Progenitor cell of endocrine pancreas (in vitro differentiated cells): ENCODE data around the gene RRP9. TPM values are rescaled to one million over a fixed set of nuclear protein-coding genes. Genes with fewer than 3 reads are reported as not detected.

Experiments
- DNase-seq: peaks from one replicate; pipeline ENCODE4 v3.0.0; 2021; ENCODE audit warnings: low spot score; ENCODE audit not compliant: unreplicated experiment
- H3K27ac Mint-ChIP-seq: 2 replicates; pipeline ENCODE4 v1.8.0; 2021; ENCODE audit warnings: mild to moderate bottlenecking, moderate library complexity, mixed read lengths
- H3K27me3 Mint-ChIP-seq: 2 replicates; pipeline ENCODE4 v1.8.0; 2021; ENCODE audit warnings: mixed read lengths
- H3K36me3 Mint-ChIP-seq: 2 replicates; pipeline ENCODE4 v1.8.0; 2022; ENCODE audit warnings: mixed read lengths; ENCODE audit not compliant: insufficient read depth
- H3K4me1 Mint-ChIP-seq: 2 replicates; pipeline ENCODE4 v1.8.0; 2021; ENCODE audit warnings: low read depth, mixed read lengths
- H3K4me3 Mint-ChIP-seq: 2 replicates; pipeline ENCODE4 v1.8.0; 2021; ENCODE audit warnings: low read depth, mild to moderate bottlenecking, moderate library complexity, mixed read lengths
- H3K9me3 Mint-ChIP-seq: 2 replicates; pipeline ENCODE4 v1.8.0; 2021; ENCODE audit warnings: low read depth, mixed read lengths
- CTCF ChIP-seq: fragments of 200-600 bp; sonication (generic); IDR thresholded peaks from one replicate; pipeline ENCODE4 v1.5.0; 2021; ENCODE audit warnings: antibody characterized with exemption, mild to moderate bottlenecking; ENCODE audit not compliant: unreplicated experiment
- total RNA-seq: library from RNA; stranded (reverse); gene quantifications from 2 replicates; pipeline ENCODE4 v1.2.1, GENCODE V29; 2021

Gene RRP9
- total RNA-seq, 1 donor from 2014 or later, result 22.5 TPM

DNA sequence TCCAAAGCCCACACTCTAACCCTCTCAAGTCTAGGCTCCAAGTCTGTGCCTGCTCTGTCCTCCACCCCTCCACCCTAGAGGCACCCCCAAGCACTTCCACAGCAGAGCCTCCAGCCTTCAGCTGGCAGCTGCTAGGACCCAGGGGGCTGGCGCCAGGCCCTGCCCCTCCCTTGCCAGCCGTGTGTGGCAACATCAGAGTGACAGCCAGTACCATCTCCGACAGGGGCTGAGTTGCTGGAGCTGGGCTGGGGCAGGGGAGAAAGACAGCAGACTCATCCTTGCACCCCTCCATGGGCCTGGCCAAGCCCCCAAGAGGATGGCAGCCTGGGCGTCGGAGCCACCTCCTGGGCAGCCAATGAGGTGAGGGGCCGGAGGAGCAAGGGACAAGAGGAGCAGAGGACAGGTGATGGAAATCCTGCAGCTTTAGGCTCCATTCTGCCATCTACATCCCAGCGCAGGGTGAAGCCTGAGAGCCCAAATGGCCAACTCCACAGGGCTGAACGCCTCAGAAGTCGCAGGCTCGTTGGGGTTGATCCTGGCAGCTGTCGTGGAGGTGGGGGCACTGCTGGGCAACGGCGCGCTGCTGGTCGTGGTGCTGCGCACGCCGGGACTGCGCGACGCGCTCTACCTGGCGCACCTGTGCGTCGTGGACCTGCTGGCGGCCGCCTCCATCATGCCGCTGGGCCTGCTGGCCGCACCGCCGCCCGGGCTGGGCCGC is 13.6 kb upstream of the RRP9 start, which contains the start of gene GPR62:
Gene GPR62 (plus strand): TSS at position 207 of the 718 bp plus-strand sequence. CDS start 272 bp downstream, at position 479.
- Mint-ChIP-seq H3K27ac (no peak within 1 kb of the TSS), H3K4me3 (no peak within 1 kb of the TSS), H3K4me1 (no peaks in the 10 kb centered on the region), H3K9me3 (no peaks in the 10 kb centered on the region), H3K27me3 (peaks cover 40% of the 10 kb centered on the region), H3K36me3 (peaks cover 3% of the 10 kb centered on the region)
- no peak for DNase-seq
- TF ChIP-seq CTCF, result no peak

DNA sequence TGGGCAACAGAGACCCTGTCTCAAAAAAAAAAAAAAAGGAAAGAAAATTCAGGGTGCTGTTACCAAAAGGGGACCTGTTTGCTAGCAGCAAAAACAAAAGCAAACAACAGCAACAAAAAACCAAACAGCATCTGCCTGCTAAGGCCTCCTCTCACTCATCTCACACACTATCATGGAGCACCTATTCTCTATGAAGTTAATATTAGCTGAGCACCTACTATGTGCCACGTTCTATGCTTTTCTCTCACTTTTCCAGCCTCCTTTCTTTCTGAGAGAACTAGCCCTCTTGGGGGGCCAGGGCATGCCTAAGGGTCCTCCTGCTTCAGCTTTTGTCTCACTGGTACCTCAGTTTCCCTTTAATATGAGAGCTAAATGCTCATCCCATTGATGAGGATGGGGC is 13.0 kb upstream of the RRP9 start:
- H3K27ac Mint-ChIP-seq, result no peak overlapping the region
- no peak overlapping the region for H3K4me3 Mint-ChIP-seq
- peaks cover 43% of the 10 kb centered on the region for H3K27me3 Mint-ChIP-seq
- H3K36me3 Mint-ChIP-seq, result peaks cover 3% of the 10 kb centered on the region
- TF ChIP-seq CTCF, result no peak
- H3K9me3 Mint-ChIP-seq, result no peaks in the 10 kb centered on the region
- DNase-seq, result no peak
- no peaks in the 10 kb centered on the region for H3K4me1 Mint-ChIP-seq

- Mint-ChIP-seq H3K9me3 (no peaks in the 10 kb centered on the region), H3K4me3 (no peak overlapping the region), H3K27me3 (peaks cover 43% of the 10 kb centered on the region), H3K4me1 (no peaks in the 10 kb centered on the region), H3K36me3 (peaks cover 3% of the 10 kb centered on the region), H3K27ac (no peak overlapping the region)
- no peak for DNase-seq
- no peak for TF ChIP-seq CTCF
Measured at GRCh38 chr3:51954105-51954504, 12.4 kb upstream of the RRP9 start.

GRCh38 chr3:51953445-51953844 is 11.7 kb upstream of the RRP9 start:
- Mint-ChIP-seq H3K4me1 (no peaks in the 10 kb centered on the region), H3K36me3 (peaks cover 3% of the 10 kb centered on the region), H3K27ac (no peak overlapping the region), H3K9me3 (no peaks in the 10 kb centered on the region), H3K27me3 (peaks cover 43% of the 10 kb centered on the region), H3K4me3 (no peak overlapping the region)
- DNase-seq, result no peak
- no peak for TF ChIP-seq CTCF

DNA sequence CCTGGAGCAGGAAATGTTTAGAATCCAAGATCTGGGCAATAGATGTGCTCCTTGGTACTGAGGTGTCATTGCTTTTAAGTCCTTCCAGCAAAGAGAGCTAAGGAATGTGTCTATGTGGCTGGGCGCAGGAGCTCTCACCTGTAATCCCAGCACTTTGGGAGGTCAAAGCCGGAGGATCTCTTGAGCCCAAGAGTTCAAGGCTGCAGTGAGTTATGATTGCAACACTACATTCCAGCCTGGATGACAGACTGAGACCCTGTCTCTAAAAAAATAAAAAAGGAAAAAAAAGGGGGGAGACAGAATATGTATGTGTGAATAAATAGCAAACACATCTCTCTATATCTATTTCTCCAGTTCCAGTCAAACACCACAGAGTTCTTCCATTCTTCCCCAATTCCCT is 9.2 kb upstream of the RRP9 start:
- Mint-ChIP-seq H3K27me3 (peaks cover 43% of the 10 kb centered on the region), H3K27ac (no peak overlapping the region), H3K9me3 (no peaks in the 10 kb centered on the region), H3K4me3 (no peak overlapping the region), H3K36me3 (no peaks in the 10 kb centered on the region), H3K4me1 (no peaks in the 10 kb centered on the region)
- no peak for TF ChIP-seq CTCF
- DNase-seq, result no peak
